Keratinocyte (primary cell): ENCODE measurements around the gene ATP12A. TPM values are rescaled to one million over a fixed set of nuclear protein-coding genes. Genes with fewer than 3 reads are reported as not detected.

Experiments
- DNase-seq: peaks from one replicate; pipeline ENCODE4 v3.0.0-alpha.2; 2011; ENCODE audit warnings: low read depth, missing footprints, low spot score
- FAIRE-seq: peaks from 2 replicates; lab custom pipeline; 2011; peaks lifted over from hg19 to GRCh38; lab: Jason Lieb, UNC
- H2AFZ ChIP-seq: 2 replicates; pipeline ENCODE4 v1.6.0; 2012; ENCODE audit warnings: low read length, control low read depth, inconsistent platforms; ENCODE audit not compliant: control insufficient read depth
- H3K27ac ChIP-seq: 2 replicates; pipeline ENCODE4 v1.5.1; 2011; ENCODE audit warnings: low read length; ENCODE audit not compliant: control insufficient read depth, insufficient read depth
- H3K27me3 ChIP-seq: 3 replicates; pipeline ENCODE4 v1.6.0; 2011; ENCODE audit warnings: low read length; ENCODE audit not compliant: control insufficient read depth, insufficient read depth; ENCODE audit errors: extremely low read depth
- H3K36me3 ChIP-seq, 2 experiments: 2 replicates in 1 of 2; 3 replicates in 1 of 2; pipeline ENCODE4 v1.5.1; 2011; ENCODE audit warnings: low read length in 2 of 2, mild to moderate bottlenecking in 1 of 2; ENCODE audit not compliant: control insufficient read depth in 2 of 2, insufficient read depth in 2 of 2; ENCODE audit errors: extremely low read depth in 1 of 2
- H3K4me1 ChIP-seq: 3 replicates; pipeline ENCODE4 v1.5.1; 2011; ENCODE audit warnings: low read length; ENCODE audit not compliant: control insufficient read depth, insufficient read depth; ENCODE audit errors: extremely low read depth
- H3K4me2 ChIP-seq: 3 replicates; pipeline ENCODE4 v1.6.0; 2011; ENCODE audit warnings: low read depth, low read length; ENCODE audit not compliant: control insufficient read depth, insufficient read depth; ENCODE audit errors: extremely low read depth
- H3K4me3 ChIP-seq, 3 experiments: fragments of 200-600 bp in 1 of 3; sonication (generic) in 1 of 3; 2 replicates in 2 of 3; 3 replicates in 1 of 3; pipeline ENCODE4 v1.5.1; 2011 to 2016; ENCODE audit warnings: low read length in 3 of 3, mild to moderate bottlenecking in 3 of 3, control low read depth in 2 of 3, inconsistent platforms in 1 of 3, low read depth in 1 of 3, mixed read lengths in 1 of 3, mixed run types in 1 of 3, moderate library complexity in 1 of 3; ENCODE audit not compliant: control insufficient read depth in 2 of 3, insufficient read depth in 2 of 3; ENCODE audit errors: extremely low read depth in 1 of 3
- H3K79me2 ChIP-seq: 2 replicates; pipeline ENCODE4 v1.6.0; 2012; ENCODE audit warnings: low read length; ENCODE audit not compliant: control insufficient read depth, insufficient read depth
- H3K9ac ChIP-seq: 3 replicates; pipeline ENCODE4 v1.6.0; 2011; ENCODE audit warnings: low read length; ENCODE audit not compliant: control insufficient read depth, insufficient read depth; ENCODE audit errors: extremely low read depth
- H3K9me1 ChIP-seq: 3 replicates; pipeline ENCODE4 v1.6.0; 2011; ENCODE audit warnings: low read length; ENCODE audit not compliant: control insufficient read depth, insufficient read depth; ENCODE audit errors: extremely low read depth
- H3K9me3 ChIP-seq: 2 replicates; pipeline ENCODE4 v1.5.1; 2012; ENCODE audit warnings: low read depth, low read length; ENCODE audit not compliant: control insufficient read depth
- H4K20me1 ChIP-seq: 3 replicates; pipeline ENCODE4 v1.6.0; 2011; ENCODE audit warnings: low read length; ENCODE audit not compliant: control insufficient read depth, insufficient read depth; ENCODE audit errors: extremely low read depth
- CTCF ChIP-seq, 3 experiments: IDR thresholded peaks in 1 of 3; conservative IDR thresholded peaks in 1 of 3; optimal IDR thresholded peaks in 1 of 3; 2 replicates in 2 of 3; 3 replicates in 1 of 3; pipeline versions ENCODE3 to v1.5.1; 2011; ENCODE audit warnings: low read length in 3 of 3, mild to moderate bottlenecking in 3 of 3, moderate library complexity in 2 of 3, control low read depth in 1 of 3, inconsistent platforms in 1 of 3; ENCODE audit not compliant: insufficient read depth in 2 of 3; ENCODE audit errors: extremely low read depth in 1 of 3
- EZH2 ChIP-seq: IDR thresholded peaks from one replicate; pipeline ENCODE4 v1.6.1; 2012; ENCODE audit warnings: inconsistent platforms, mild to moderate bottlenecking, low read length, moderate library complexity
- dilution Hi-C: fragments of 300-500 bp; cut with MboI; formaldehyde crosslinking; loops from one replicate; pipeline ENCODE4 v1.7.0; 2020; ENCODE audit warnings: low sequenced_read_pairs; ENCODE audit not compliant: extremely low pct_ligation_motif_present
- polyA plus RNA-seq, 5 experiments: library from polyadenylated mRNA; depleted of rRNA in 3 of 5; stranded (reverse) in 3 of 5; stranded (forward) in 1 of 5; unstranded in 1 of 5; fragments of >200 nt; gene quantifications; 1 replicate in 1 of 5; 2 replicates in 3 of 5; 3 replicates in 1 of 5; pipeline versions ENCODE4 v1.2.1 to v1.2.3, GENCODE V29; 2011 to 2012; ENCODE audit warnings: missing spikeins in 2 of 5, low read depth in 1 of 5, low replicate concordance in 1 of 5

ATP12A gene
- polyA plus RNA-seq, 1 donor (not counting 4 experiments of a cell fraction or from before 2014, with no cell fraction given): 0.79 TPM

GRCh38 chr13:24699541-24699940, 19.3 kb downstream of the ATP12A start:
- Histone ChIP-seq H3K27me3 (peaks cover 12% of the 10 kb centered on the region), H3K36me3 (no peaks in the 10 kb centered on the region), H3K4me1 (no peaks in the 10 kb centered on the region), H4K20me1 (no peaks in the 10 kb centered on the region), H3K9me3 (no peaks in the 10 kb centered on the region), H2AFZ (no peak overlapping the region), H3K9me1 (no peaks in the 10 kb centered on the region), H3K4me2 (no peak overlapping the region), H3K79me2 (no peaks in the 10 kb centered on the region), H3K9ac (no peak overlapping the region), H3K4me3 (no peak overlapping the region), H3K27ac (no peak overlapping the region)
- no peak for FAIRE-seq
- TF ChIP-seq CTCF (optimal IDR thresholded peaks at IDR 0.05 in 1 of 3, IDR thresholded peaks at IDR 0.05 in 1 of 3, conservative IDR thresholded peaks at IDR 0.05 in 1 of 3; ENCODE audit: extremely low read depth in 1 of 3, insufficient read depth in 2 of 3, low read length in 3 of 3): no peak
- DNase-seq: no peak
- dilution Hi-C loops: no loop called here

- H4K20me1 ChIP-seq: no peaks in the 10 kb centered on the region
- H3K9ac ChIP-seq: no peak overlapping the region
- no peaks in the 10 kb centered on the region for H3K36me3 ChIP-seq
- H3K9me3 ChIP-seq: no peaks in the 10 kb centered on the region
- H3K4me1 ChIP-seq: no peaks in the 10 kb centered on the region
- no peak overlapping the region for H3K4me2 ChIP-seq
- dilution Hi-C loops: no loop called here
- FAIRE-seq: no peak
- H2AFZ ChIP-seq: no peak overlapping the region
- peaks cover 12% of the 10 kb centered on the region for H3K27me3 ChIP-seq
- TF ChIP-seq EZH2: no peak
- no peak for TF ChIP-seq CTCF (optimal IDR thresholded peaks at IDR 0.05 in 1 of 3, IDR thresholded peaks at IDR 0.05 in 1 of 3, conservative IDR thresholded peaks at IDR 0.05 in 1 of 3; ENCODE audit: extremely low read depth in 1 of 3, insufficient read depth in 2 of 3, low read length in 3 of 3)
- no peak overlapping the region for H3K27ac ChIP-seq
- no peaks in the 10 kb centered on the region for H3K9me1 ChIP-seq
- H3K4me3 ChIP-seq: no peak overlapping the region
- H3K79me2 ChIP-seq: no peaks in the 10 kb centered on the region
- no peak for DNase-seq
Observed at GRCh38 chr13:24700539-24700938, 20.3 kb downstream of the ATP12A start.
